ENCODE data around the gene BMP8A. TPM values are rescaled to one million over a fixed set of nuclear protein-coding genes. Genes with fewer than 3 reads are reported as not detected.
"Not testable (repeated sequence)": the region's sequence is repeated elsewhere in the genome, so short reads cannot be mapped to it uniquely, and the experiment has no call there.

The BMP8A gene
- total RNA-seq (1 to 10 TPM in 6 of 7 donors, under 1 TPM in 1; 0.79 to 2.8 (median 2.2) TPM), polyA plus RNA-seq (under 1 TPM in 2 of 3 donors, not detected in 1; 0.06 to 0.08 TPM)
- long read RNA-seq, donor 1, result 0 reads
- long read RNA-seq, donor 2, result 0 reads

GRCh38 chr1:39491146-39491921 lies at the start of gene BMP8A:
Gene BMP8A, plus strand, starts transcription at chr1:39491636. Its CDS starts 356 bp downstream, at chr1:39491992.
- H3K27me3 ChIP-seq (replicated peaks in 1 of 7), result peaks cover 0 to 51% (median 13%) of the 10 kb centered on the region in 7 donors
- peaks cover 0 to 22% (median 14%) of the 10 kb centered on the region in 6 donors for H3K36me3 ChIP-seq
- DNase-seq, result peak; percentile 92
- H3K4me1 ChIP-seq, result peaks cover 0 to 24% (median 16%) of the 10 kb centered on the region in 6 donors
- WGBS, 5 donors, result 0 to 1% (median 0%) methylated on average over 61 to 112 of the region's 112 CpGs; no CpG with 5 or more reads in 1 of the 5 donors
- peak within 1 kb of the TSS; percentile 58 to 84 (median 61) for H3K4me3 ChIP-seq
- H3K9me3 ChIP-seq, result no peaks in the 10 kb centered on the region
- intact Hi-C loops (cut with DNase I; ENCODE audit: low total_unique reads), result no loop called here
- peak within 1 kb of the TSS in 2 of 8 donors; percentile 37 to 66 for H3K27ac ChIP-seq
- peak in 1 of 3 donors; percentile 40 for TF ChIP-seq POLR2AphosphoS5 (IDR thresholded peaks at IDR 0.05)
- no peak for TF ChIP-seq POLR2A (IDR thresholded peaks at IDR 0.05)
- TF ChIP-seq CTCF (IDR thresholded peaks at IDR 0.05 in 8 of 11, conservative IDR thresholded peaks at IDR 0.05 in 3 of 11), result peak in 3 of 11 experiments; percentile 4 to 27 (median 24)

DNA sequence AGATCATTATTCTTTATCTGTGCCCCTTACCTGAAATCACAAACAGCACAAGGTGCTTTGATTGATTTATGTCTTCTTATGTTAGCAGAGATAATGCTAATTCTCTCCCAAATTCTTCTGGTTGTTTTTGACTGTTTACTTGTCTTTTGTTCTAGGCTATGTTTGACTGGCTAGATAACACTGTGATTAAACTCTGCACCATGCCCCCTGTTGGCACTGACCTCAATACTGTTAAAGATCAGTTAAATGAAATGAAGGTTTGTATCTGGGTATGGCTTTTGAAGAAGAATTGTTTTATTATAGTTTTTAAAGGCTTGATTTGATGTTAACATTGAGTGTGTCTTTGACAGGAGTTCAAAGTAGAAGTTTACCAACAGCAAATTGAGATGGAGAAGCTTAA lies 49.6 kb upstream of the BMP8A start:
- H3K27me3 ChIP-seq (replicated peaks in 1 of 7), result no peaks in the 10 kb centered on the region
- peaks cover 3 to 100% (median 97%) of the 10 kb centered on the region in 6 donors for H3K36me3 ChIP-seq
- H3K4me1 ChIP-seq, result peaks cover 0 to 2% (median 0%) of the 10 kb centered on the region in 6 donors
- H3K27ac ChIP-seq, result no peak overlapping the region
- TF ChIP-seq CTCF (IDR thresholded peaks at IDR 0.05 in 8 of 11, conservative IDR thresholded peaks at IDR 0.05 in 3 of 11), result no peak
- TF ChIP-seq POLR2AphosphoS5 (IDR thresholded peaks at IDR 0.05), result no peak
- TF ChIP-seq POLR2A (IDR thresholded peaks at IDR 0.05), result no peak
- no peak overlapping the region for H3K4me3 ChIP-seq
- no peak for DNase-seq
- H3K9me3 ChIP-seq, result no peaks in the 10 kb centered on the region
- intact Hi-C loops (cut with DNase I; ENCODE audit: low total_unique reads), result no loop called here

- Histone ChIP-seq H3K36me3 (peaks cover 3 to 100% (median 97%) of the 10 kb centered on the region in 6 donors), H3K9me3 (no peaks in the 10 kb centered on the region), H3K4me3 (no peak overlapping the region), H3K27me3 (replicated peaks in 1 of 7) (no peaks in the 10 kb centered on the region), H3K4me1 (peaks cover 0 to 8% (median 0%) of the 10 kb centered on the region in 6 donors), H3K27ac (no peak overlapping the region)
- intact Hi-C loops (cut with DNase I; ENCODE audit: low total_unique reads), result no loop called here
- TF ChIP-seq CTCF (IDR thresholded peaks at IDR 0.05 in 8 of 11, conservative IDR thresholded peaks at IDR 0.05 in 3 of 11) (no peak), POLR2A (IDR thresholded peaks at IDR 0.05) (no peak), POLR2AphosphoS5 (IDR thresholded peaks at IDR 0.05) (no peak)
- no peak for DNase-seq
- WGBS, 5 donors, result 95 to 100% (median 99%) methylated on average over 2 of the region's 2 CpGs
These were observed 45.9 kb upstream of the BMP8A start for GRCh38 chr1:39445573-39445972.

DNA sequence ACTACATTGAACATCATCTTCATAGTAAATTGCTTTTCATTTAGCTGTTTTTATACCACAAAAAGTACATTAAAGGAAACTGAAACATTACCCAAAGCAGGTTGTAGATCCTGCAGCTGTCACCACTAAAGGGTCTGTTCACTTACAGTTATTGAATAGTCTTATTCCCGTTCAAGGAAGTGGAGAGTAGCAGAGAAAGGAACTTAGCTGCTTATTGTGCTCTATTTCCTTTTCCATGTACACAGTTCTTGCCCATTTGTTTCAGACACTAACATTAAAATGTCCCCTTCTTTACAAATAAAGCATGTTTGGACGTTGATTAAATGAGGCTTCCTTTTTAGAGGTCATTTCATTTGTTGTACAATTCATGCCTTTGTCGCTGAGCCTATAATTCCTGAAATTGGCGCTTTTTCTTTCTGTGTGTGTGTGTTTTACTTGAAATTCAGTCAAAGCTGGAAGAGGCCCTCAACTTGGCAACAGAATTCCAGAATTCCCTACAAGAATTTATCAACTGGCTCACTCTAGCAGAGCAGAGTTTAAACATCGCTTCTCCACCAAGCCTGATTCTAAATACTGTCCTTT lies 44.4 kb upstream of the BMP8A start:
- no peak for DNase-seq
- WGBS, 5 donors, result 77 to 92% (median 85%) methylated on average over 5 of the region's 5 CpGs
- Histone ChIP-seq H3K27ac (peak overlapping the region in 3 of 8 donors; percentile 11 to 30 (median 22)), H3K36me3 (peaks cover 3 to 100% (median 96%) of the 10 kb centered on the region in 6 donors), H3K27me3 (replicated peaks in 1 of 7) (no peaks in the 10 kb centered on the region), H3K4me3 (no peak overlapping the region), H3K4me1 (peaks cover 0 to 19% (median 2%) of the 10 kb centered on the region in 6 donors), H3K9me3 (no peaks in the 10 kb centered on the region)
- TF ChIP-seq POLR2AphosphoS5 (IDR thresholded peaks at IDR 0.05), result no peak
- no peak for TF ChIP-seq POLR2A (IDR thresholded peaks at IDR 0.05)
- intact Hi-C loops (cut with DNase I; ENCODE audit: low total_unique reads), result no loop called here

- H3K4me3 ChIP-seq; H3K27me3 ChIP-seq (replicated peaks in 1 of 7); DNase-seq; H3K9me3 ChIP-seq; intact Hi-C loops (cut with DNase I; ENCODE audit: low total_unique reads): not testable (repeated sequence)
- H3K36me3 ChIP-seq, result peaks cover 3 to 100% (median 96%) of the 10 kb centered on the region in 6 donors
- peaks cover 0 to 21% (median 2%) of the 10 kb centered on the region in 6 donors for H3K4me1 ChIP-seq
- 83 to 94% (median 85%) methylated on average over 4 of the region's 4 CpGs for WGBS, 5 donors
- H3K27ac ChIP-seq, result peak overlapping the region in 7 of 8 donors; percentile 58 to 82 (median 73)
These were observed 41.4 kb upstream of the BMP8A start for GRCh38 chr1:39450041-39450440.
